Fibroblast of peridontal ligament (primary cell): ENCODE measurements around the gene DAW1.
"Not testable (repeated sequence)": the region's sequence is repeated elsewhere in the genome, so short reads cannot be mapped to it uniquely, and the experiment has no call there.

Experiments
- DNase-seq: peaks from one replicate; pipeline ENCODE4 v3.0.0-alpha.2; 2010; ENCODE audit errors: extremely low read depth

DAW1 gene

DNA sequence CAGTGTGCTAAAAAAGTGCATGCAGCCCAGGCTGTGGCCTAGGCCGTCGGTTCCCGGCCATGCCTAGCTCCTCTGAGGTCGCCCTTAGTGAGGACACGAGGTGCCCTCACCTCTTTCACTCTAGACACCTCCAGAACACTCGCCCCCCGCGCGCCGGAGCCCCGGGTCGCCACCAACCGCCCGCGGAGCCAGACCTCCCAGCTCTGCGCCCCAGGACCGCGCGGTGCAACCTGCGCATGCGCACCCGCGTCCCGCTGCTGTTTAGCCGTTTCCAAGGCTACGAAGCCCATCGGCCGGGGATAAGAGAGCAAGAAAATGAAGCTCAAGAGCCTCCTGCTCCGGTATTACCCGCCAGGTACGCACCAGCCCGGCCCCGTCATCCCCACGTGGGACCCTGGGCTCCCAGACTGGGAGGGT, at the start of gene DAW1:
TSS of gene DAW1 (plus strand) at position 257 of the 417 bp plus-strand sequence. CDS start at position 316, 59 bp downstream.
- DNase-seq, result peak; percentile 46

GRCh38 chr2:227822416-227823003, 48.9 kb upstream of the DAW1 start:
- DNase-seq, result no peak

DNA sequence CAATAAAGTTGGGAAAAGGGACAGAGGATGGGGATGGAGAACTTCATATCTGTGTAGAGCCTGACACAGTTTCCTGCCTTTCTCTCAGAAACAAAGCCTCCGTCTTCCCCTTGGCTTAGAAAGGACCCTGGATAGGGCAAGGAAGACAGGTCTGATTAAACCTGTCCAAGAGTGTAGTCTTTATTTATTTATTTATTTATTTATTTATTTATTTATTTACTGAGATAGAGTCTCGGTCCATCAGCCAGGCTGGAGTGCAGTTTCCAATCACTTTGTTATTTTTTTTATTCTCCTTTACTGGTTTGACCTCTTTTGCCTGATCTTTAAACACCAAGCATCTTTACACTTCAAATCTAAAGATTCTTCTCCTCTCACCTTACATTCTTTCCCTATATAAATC, 47.5 kb upstream of the DAW1 start:
- no peak for DNase-seq

DNA sequence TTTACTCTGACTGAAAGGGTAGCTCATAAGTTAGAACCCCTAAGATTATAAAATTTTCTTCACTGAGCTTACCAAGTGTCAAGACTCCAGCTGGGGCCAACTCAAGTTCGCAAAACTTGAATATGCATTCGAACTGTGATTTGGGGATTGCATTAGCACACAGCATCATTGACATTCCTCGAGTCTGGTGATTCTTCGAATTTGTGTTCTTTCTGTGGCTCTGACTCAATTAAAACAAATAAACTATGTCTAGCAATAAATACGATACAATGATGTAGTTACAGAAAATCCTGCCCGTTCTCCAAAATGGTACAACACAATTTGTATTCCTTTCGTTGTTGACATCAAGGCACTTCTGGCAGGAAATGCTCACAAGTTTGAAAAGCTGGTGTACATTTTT, 46.7 kb upstream of the DAW1 start:
- no peak for DNase-seq

DNA sequence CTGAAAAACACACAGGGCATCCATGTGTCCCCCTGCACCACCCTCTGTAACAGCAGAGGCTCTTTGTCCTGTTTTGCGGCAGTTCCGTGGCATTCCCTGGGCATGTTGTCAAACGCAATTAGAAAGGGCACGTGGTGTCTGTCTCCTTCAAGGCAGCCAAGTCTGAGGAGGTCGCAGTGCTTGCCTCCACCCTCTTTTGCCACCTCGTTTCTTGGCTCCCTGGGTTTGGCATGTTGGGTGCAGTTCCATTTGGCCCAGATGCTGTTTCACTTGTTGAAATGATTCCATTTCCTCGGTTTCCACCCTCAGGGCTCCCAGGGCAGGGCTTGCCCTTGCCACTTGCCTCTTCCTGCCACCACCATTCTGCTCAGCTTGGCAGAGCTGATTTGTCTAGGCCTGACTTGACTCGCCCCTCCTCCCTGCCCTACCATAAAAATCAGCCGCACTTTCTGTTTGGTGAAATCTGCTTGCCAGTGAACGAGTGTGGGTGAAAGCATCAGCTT, 45.4 kb upstream of the DAW1 start:
- no peak for DNase-seq

- DNase-seq, result no peak
These were observed 44.9 kb upstream of the DAW1 start for GRCh38 chr2:227826563-227826962.

DNA sequence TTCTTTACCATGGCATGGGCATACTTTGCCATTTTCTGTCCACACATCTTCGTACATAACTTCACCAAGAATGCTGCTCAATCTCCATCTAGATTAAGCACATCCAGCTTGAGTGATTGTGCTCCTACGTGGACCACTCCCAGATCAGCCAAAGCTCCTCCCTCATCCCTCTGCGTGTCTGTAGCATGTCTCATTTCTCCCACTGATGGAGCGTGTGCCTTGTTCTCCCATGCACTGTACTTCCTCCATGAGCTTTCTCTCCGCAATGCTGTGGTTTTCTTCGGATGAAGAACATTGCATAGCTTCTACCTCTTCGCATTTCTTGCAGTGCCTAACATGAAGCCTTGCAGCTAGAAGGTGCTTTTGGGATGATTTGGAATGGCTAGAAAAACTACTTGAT, 44.3 kb upstream of the DAW1 start:
- no peak for DNase-seq

DNA sequence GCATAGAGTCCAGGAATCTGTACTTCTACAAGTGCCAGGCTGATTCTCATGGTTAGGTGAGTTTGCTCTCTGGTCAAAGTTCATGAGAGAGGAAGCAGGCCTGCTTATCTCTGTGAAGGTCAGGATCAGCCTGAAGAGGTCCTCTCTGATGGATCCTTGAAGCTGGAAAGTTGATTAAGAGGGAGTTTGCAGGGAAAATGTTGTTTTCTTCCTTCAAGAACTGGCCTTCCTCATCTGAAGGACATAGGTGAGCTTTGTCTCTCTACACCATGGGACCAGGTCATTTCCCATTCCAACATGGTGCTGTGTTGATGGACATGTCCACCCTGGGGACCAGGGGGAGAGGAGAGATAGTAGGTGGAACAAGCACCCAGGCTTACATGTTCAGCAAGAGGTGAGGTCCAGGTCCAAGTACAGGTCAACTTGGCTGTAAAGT, 42.9 kb upstream of the DAW1 start:
- no peak for DNase-seq

GRCh38 chr2:227829337-227829736, 42.1 kb upstream of the DAW1 start:
- DNase-seq, result no peak

GRCh38 chr2:227834423-227834822, 37.0 kb upstream of the DAW1 start:
- no peak for DNase-seq

- DNase-seq, result no peak
These were observed 36.3 kb upstream of the DAW1 start for GRCh38 chr2:227834916-227835650.

DNA sequence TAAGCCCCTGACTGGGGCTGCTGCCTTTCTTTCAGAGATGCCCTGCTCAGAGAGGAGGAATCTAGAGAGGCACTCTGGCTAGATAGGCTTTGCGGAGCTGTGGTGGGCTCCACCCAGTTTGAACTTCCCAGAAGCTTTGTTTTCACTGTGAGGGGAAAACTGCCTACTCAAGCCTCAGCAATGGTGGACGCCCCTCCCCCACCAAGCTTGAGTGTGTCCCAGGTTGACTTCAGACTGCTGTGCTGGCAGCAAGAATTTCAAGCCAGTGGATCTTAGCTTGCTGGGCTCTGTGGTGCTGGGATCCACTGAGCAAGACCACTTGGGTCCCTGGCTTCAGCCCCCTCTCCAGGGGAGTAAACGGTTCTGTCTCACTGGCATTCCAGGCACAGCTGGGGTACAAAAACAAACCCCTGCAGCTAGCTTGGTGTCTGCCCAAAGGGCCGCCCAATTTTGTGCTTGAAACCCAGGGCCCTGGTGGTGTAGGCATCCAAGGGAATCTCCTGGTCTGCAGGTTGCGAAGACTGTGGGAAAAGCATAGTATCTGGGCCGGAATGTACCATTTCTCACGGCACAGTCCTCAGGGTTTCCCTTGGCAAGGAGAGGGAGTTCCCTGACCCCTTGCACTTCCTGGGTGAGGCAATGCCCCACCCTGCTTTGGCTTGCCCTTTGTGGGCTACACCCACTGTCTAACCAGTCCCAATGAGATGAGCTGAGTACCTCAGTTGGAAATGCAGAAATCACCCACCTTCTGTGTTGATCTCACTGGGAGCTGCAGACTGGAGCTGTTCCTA, 31.9 kb upstream of the DAW1 start:
- DNase-seq, result not testable (repeated sequence)

DNA sequence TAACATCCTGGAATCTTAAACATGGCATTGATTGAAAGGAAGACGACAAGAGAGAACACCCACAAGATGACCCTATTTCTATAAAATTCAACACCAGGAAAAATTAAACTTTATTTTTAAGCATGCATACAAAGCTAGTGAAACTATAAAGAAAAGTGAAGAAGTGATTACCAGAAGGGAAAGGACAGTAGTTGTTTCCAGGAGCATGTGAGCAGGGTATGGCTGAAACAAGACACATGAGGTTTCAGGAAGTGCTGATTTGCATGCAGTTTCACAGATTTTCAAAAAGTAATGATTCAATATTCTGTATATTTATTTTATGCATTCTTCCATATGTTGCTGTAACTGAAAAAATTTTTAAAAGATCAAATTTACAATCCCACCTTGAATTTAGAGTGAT, 24.6 kb upstream of the DAW1 start:
- DNase-seq, result no peak

- DNase-seq, result no peak
These were observed 23.3 kb upstream of the DAW1 start for GRCh38 chr2:227848146-227848545.

- no peak for DNase-seq
These were observed 22.8 kb upstream of the DAW1 start for GRCh38 chr2:227848586-227848985.

- DNase-seq, result peak; percentile 47
These were observed 21.5 kb upstream of the DAW1 start for GRCh38 chr2:227849906-227850305.

GRCh38 chr2:227853204-227853629, 18.2 kb upstream of the DAW1 start:
- peak; percentile 79 for DNase-seq

GRCh38 chr2:227853765-227854271, 17.6 kb upstream of the DAW1 start:
- DNase-seq, result no peak

DNA sequence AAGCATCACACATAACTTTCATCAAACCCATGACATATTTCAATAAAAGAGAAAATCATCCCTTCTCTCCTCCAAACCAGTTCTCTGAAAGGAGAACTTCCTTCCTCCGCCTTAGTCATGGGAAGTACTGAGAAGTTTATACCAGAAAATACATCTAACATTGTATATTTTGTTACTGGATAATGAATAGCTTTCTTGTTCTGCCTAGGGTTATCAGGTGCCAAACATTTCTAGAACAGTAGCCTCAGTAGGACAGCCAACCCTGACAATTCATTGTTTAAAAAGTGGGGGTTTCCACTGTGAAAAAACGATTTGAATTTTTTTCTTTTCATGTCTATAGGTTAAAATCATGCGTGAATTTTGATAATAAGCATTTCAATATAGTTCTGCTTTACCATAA, 16.0 kb upstream of the DAW1 start:
- DNase-seq, result no peak

DNA sequence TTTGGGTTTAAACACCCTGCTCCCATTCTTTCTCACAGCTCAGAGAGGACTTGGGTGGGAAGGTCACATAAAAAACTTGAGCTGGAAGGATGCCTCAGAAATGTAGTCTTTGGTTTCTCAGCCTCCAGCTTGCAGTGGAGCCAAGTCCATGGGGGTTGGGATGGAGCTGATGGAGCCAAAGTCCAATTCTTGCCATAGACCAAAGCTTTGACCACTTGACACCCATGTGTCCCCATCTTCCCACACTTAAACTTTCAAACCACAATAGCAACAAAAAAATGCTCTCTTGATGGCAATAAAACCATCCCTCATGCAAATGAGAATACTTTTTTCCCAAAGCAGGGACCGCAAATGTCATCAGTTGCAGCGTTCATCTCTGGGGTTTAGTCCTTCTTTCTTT, 14.7 kb upstream of the DAW1 start:
- no peak for DNase-seq

- DNase-seq, result no peak
These were observed 11.2 kb upstream of the DAW1 start for GRCh38 chr2:227860221-227860641.

GRCh38 chr2:227861011-227861410, 10.4 kb upstream of the DAW1 start:
- no peak for DNase-seq
